ENCODE results near the gene CNOT2.

DNA sequence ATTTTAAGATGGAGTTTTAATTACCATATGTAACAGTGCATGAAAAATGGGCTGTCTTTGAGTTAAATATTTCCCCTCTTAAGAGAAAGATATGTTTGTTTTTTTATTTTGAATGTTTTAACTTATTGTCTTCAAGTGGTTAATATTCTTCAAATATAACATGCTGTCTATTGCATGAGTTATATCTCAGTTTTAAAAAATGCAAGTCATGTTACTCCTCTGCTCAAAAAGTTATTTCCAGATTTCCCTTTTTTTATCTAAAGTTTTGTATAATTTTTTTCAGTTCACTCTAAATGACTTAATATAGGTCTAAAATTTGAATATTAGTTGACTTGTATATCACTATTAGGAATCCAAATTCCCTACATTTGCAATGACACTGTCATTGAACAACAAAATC lies 117.0 kb downstream of the CNOT2 start:
- TF ChIP-seq, protein P1, sequence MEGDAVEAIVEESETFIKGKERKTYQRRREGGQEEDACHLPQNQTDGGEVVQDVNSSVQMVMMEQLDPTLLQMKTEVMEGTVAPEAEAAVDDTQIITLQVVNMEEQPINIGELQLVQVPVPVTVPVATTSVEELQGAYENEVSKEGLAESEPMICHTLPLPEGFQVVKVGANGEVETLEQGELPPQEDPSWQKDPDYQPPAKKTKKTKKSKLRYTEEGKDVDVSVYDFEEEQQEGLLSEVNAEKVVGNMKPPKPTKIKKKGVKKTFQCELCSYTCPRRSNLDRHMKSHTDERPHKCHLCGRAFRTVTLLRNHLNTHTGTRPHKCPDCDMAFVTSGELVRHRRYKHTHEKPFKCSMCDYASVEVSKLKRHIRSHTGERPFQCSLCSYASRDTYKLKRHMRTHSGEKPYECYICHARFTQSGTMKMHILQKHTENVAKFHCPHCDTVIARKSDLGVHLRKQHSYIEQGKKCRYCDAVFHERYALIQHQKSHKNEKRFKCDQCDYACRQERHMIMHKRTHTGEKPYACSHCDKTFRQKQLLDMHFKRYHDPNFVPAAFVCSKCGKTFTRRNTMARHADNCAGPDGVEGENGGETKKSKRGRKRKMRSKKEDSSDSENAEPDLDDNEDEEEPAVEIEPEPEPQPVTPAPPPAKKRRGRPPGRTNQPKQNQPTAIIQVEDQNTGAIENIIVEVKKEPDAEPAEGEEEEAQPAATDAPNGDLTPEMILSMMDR (IDR thresholded peaks at IDR 0.05; ENCODE audit: insufficient read depth, low read length), result no peak
- TF ChIP-seq REST (IDR thresholded peaks at IDR 0.05; ENCODE audit: insufficient replicate concordance, low read depth) (no peak), GABPA (IDR thresholded peaks at IDR 0.05; ENCODE audit: low read depth) (no peak)

All from HL-60 (cell line).